Psoas muscle (tissue), 8 donors: Measurements from ENCODE around the gene JAM3. TPM values are rescaled to one million over a fixed set of nuclear protein-coding genes. Genes with fewer than 3 reads are reported as not detected.

Experiments used
- ATAC-seq, 4 donors: fragments of 200-7000 bp; cut with Tn5 transposase; one replicate each; pipeline ENCODE4 v1.9.1; 2020; ENCODE audit warnings: moderate library complexity in 3 of 4, mild to moderate bottlenecking in 2 of 4
- DNase-seq, 2 donors: peaks; one replicate each; pipeline ENCODE4 v3.0.0-alpha.2; 2020
- H3K27ac ChIP-seq: fragments of 200-600 bp; one replicate; pipeline ENCODE4 v1.8.0; 2022
- H3K27me3 ChIP-seq, 3 donors: fragments of 200-600 bp in 1 of 3; one replicate each; pipeline versions ENCODE4 v1.6.1 to v1.8.0; 2013 to 2022; ENCODE audit warnings: low read length in 2 of 3, mild to moderate bottlenecking in 2 of 3, moderate library complexity in 1 of 3; ENCODE audit not compliant: insufficient read depth in 3 of 3
- H3K36me3 ChIP-seq, 2 donors: fragments of 200-600 bp in 1 of 2; one replicate each; pipeline versions ENCODE4 v1.6.1 to v1.8.0; 2013 to 2022; ENCODE audit warnings: low read depth in 1 of 2, mild to moderate bottlenecking in 1 of 2, moderate library complexity in 1 of 2; ENCODE audit not compliant: insufficient read depth in 1 of 2
- H3K4me1 ChIP-seq: fragments of 200-600 bp; one replicate; pipeline ENCODE4 v1.8.0; 2022
- H3K4me3 ChIP-seq: fragments of 200-600 bp; one replicate; pipeline ENCODE4 v1.8.0; 2022; ENCODE audit warnings: mild to moderate bottlenecking
- H3K9me3 ChIP-seq: fragments of 200-600 bp; one replicate; pipeline ENCODE4 v1.8.0; 2022
- CTCF ChIP-seq: fragments of 200-600 bp; IDR thresholded peaks from one replicate; pipeline ENCODE4 v1.8.0; 2022; ENCODE audit warnings: antibody characterized with exemption
- WGBS, 3 donors: extraction: QIAGEN DNeasy Blood & Tissue Kit; methylation state at CpG; one replicate each; pipeline versions ENCODE4 v1.1.6 to v1.1.7; 2013; 5-methylcytosine and 5-hydroxymethylcytosine counted together
- intact Hi-C, 2 donors: fragments of 100-400 bp; cut with DNase I; formaldehyde crosslinking; loops; one replicate each; pipeline versions ENCODE4 v1.11.0 to v1.14.2; 2022
- polyA plus RNA-seq, 3 donors: library from polyadenylated mRNA; stranded (reverse); fragments of 200-250 nt; gene quantifications; one replicate each; pipeline ENCODE4 v1.2.3, GENCODE V29; 2013
- total RNA-seq, 4 donors: library from RNA; stranded (reverse); fragmentation: NEBNext Ultra II Directional in 2 of 4; extraction: Animal tissue kit (Norgen Biotek cat#: 25700) in 2 of 4; gene quantifications; one replicate each; pipeline versions ENCODE4 v1.2.1 to v1.2.4, GENCODE V29; 2021 to 2023
- donor health status: healthy with polysubstance abuse.
- donor health status: DM: no; HTN: no; CAD: no; lungs with moderate emphysema.
- donor health status: Bipolar disorder and iron deficiency.
- donor health status: healthy.
- donor health status: DM: yes; HTN: yes; CAD: no.
- donor health status: DM: no; HTN: no; CAD: no.
- donor health status: DM: no; HTN: no; CAD: no.
- donor health status: DM: yes; HTN: yes; CAD: no.

JAM3 gene
- total and polyA plus RNA-seq, 7 donors: 2.4 to 12.7 (median 5.8) TPM

GRCh38 chr11:134055029-134055428, 13.8 kb upstream of the JAM3 start:
- no peak overlapping the region for H3K27ac ChIP-seq
- no peaks in the 10 kb centered on the region for H3K4me1 ChIP-seq
- no peaks in the 10 kb centered on the region for H3K27me3 ChIP-seq
- no peaks in the 10 kb centered on the region for H3K36me3 ChIP-seq
- no peak for DNase-seq
- no peaks in the 10 kb centered on the region for H3K9me3 ChIP-seq
- ATAC-seq: no peak
- no peak for TF ChIP-seq CTCF
- intact Hi-C loops: no loop called here
- 85 to 89% (median 85%) methylated on average over 9 of the region's 9 CpGs for WGBS, 3 donors
- H3K4me3 ChIP-seq: no peak overlapping the region

- intact Hi-C loops: no loop called here
- peaks cover 0 to 2% (median 0%) of the 10 kb centered on the region in 3 donors for H3K27me3 ChIP-seq
- no peak for TF ChIP-seq CTCF
- 72 to 82% (median 80%) methylated on average over 3 of the region's 3 CpGs for WGBS, 3 donors
- H3K4me3 ChIP-seq: no peak overlapping the region
- H3K27ac ChIP-seq: no peak overlapping the region
- no peaks in the 10 kb centered on the region for H3K36me3 ChIP-seq
- H3K9me3 ChIP-seq: no peaks in the 10 kb centered on the region
- DNase-seq: no peak
- ATAC-seq: no peak
- no peaks in the 10 kb centered on the region for H3K4me1 ChIP-seq
Observed at GRCh38 chr11:134060316-134060715, 8.6 kb upstream of the JAM3 start.

- no peaks in the 10 kb centered on the region for H3K4me1 ChIP-seq
- no peak for TF ChIP-seq CTCF
- intact Hi-C loops: no loop called here
- H3K9me3 ChIP-seq: no peaks in the 10 kb centered on the region
- 71 to 82% (median 74%) methylated on average over 24 of the region's 24 CpGs for WGBS, 3 donors
- no peak overlapping the region for H3K4me3 ChIP-seq
- ATAC-seq (no peak), DNase-seq (no peak)
- no peak overlapping the region for H3K27ac ChIP-seq
- no peaks in the 10 kb centered on the region for H3K36me3 ChIP-seq
- peaks cover 0 to 2% (median 0%) of the 10 kb centered on the region in 3 donors for H3K27me3 ChIP-seq
Observed at GRCh38 chr11:134062265-134063123, 6.4 kb upstream of the JAM3 start.

- Histone ChIP-seq H3K27ac (no peak overlapping the region), H3K36me3 (no peaks in the 10 kb centered on the region), H3K4me3 (no peak overlapping the region), H3K9me3 (no peaks in the 10 kb centered on the region), H3K4me1 (no peaks in the 10 kb centered on the region), H3K27me3 (peaks cover 0 to 2% (median 2%) of the 10 kb centered on the region in 3 donors)
- no peak for DNase-seq
- 77 to 88% (median 80%) methylated on average over 2 of the region's 2 CpGs for WGBS, 3 donors
- no peak for TF ChIP-seq CTCF
- ATAC-seq: no peak
- intact Hi-C loops: no loop called here
Observed at GRCh38 chr11:134063124-134063495, 5.8 kb upstream of the JAM3 start.
